GM12872 (cell line): ENCODE measurements around the gene PAFAH1B2.

ENCODE experiments used
- CTCF ChIP-seq: IDR thresholded peaks from 3 replicates; pipeline ENCODE4 v1.5.1; 2011; ENCODE audit warnings: low read depth, mild to moderate bottlenecking, low read length, moderate library complexity; ENCODE audit not compliant: insufficient read depth

The PAFAH1B2 gene

GRCh38 chr11:117180020-117180419 lies 35.9 kb downstream of the PAFAH1B2 start:
- no peak for TF ChIP-seq CTCF

- peak; percentile 96 for TF ChIP-seq CTCF
Measured at GRCh38 chr11:117180661-117181585, 36.8 kb downstream of the PAFAH1B2 start.

GRCh38 chr11:117181586-117182550 lies 37.8 kb downstream of the PAFAH1B2 start:
- no peak for TF ChIP-seq CTCF

- TF ChIP-seq CTCF, result no peak
Measured at GRCh38 chr11:117182551-117182935, 38.5 kb downstream of the PAFAH1B2 start.

- no peak for TF ChIP-seq CTCF
Measured at GRCh38 chr11:117183724-117184349, 39.8 kb downstream of the PAFAH1B2 start.

GRCh38 chr11:117185736-117186430 lies 41.8 kb downstream of the PAFAH1B2 start:
- no peak for TF ChIP-seq CTCF
